HG02938 (cell line): ENCODE results near the gene TDRD12.
"Not testable (repeated sequence)": the region's sequence is repeated elsewhere in the genome, so short reads cannot be mapped to it uniquely, and the experiment has no call there.

ENCODE experiments used
- ATAC-seq: cut with Tn5 transposase; IDR thresholded peaks from one replicate; pipeline ENCODE4 v1.9.1; 2021; ENCODE audit warnings: mild to moderate bottlenecking, moderate library complexity; ENCODE audit not compliant: unreplicated experiment

The TDRD12 gene

GRCh38 chr19:32863841-32864240, 144.3 kb downstream of the TDRD12 start:
- ATAC-seq: no peak

- no peak for ATAC-seq
These were observed 144.9 kb downstream of the TDRD12 start for GRCh38 chr19:32864318-32865007.

- ATAC-seq: no peak
These were observed 145.8 kb downstream of the TDRD12 start for GRCh38 chr19:32865326-32865725.

- no peak for ATAC-seq
These were observed 146.5 kb downstream of the TDRD12 start for GRCh38 chr19:32866061-32866460.

- ATAC-seq: no peak
These were observed 147.1 kb downstream of the TDRD12 start for GRCh38 chr19:32866564-32867265.

- not testable (repeated sequence) for ATAC-seq
These were observed 147.9 kb downstream of the TDRD12 start for GRCh38 chr19:32867436-32867835.

- no peak for ATAC-seq
These were observed 148.8 kb downstream of the TDRD12 start for GRCh38 chr19:32868206-32868950.

- ATAC-seq: no peak
These were observed 149.9 kb downstream of the TDRD12 start, which contains the start of gene SLC7A9 for GRCh38 chr19:32869369-32869965. Gene SLC7A9, minus strand, starts transcription at chr19:32869767. Its CDS starts 1,233 bp downstream, at chr19:32868534.

- ATAC-seq: no peak
These were observed 150.5 kb downstream of the TDRD12 start for GRCh38 chr19:32869966-32870573.

GRCh38 chr19:32870981-32871451, 151.4 kb downstream of the TDRD12 start:
- ATAC-seq: no peak

GRCh38 chr19:32872391-32872790, 152.8 kb downstream of the TDRD12 start:
- ATAC-seq: no peak

GRCh38 chr19:32873247-32873959, 153.8 kb downstream of the TDRD12 start:
- no peak for ATAC-seq

- no peak for ATAC-seq
These were observed 155.0 kb downstream of the TDRD12 start for GRCh38 chr19:32874605-32875004.

GRCh38 chr19:32875428-32875827, 155.9 kb downstream of the TDRD12 start:
- no peak for ATAC-seq

GRCh38 chr19:32876236-32876918, 156.8 kb downstream of the TDRD12 start:
- ATAC-seq: no peak

- no peak for ATAC-seq
These were observed 157.3 kb downstream of the TDRD12 start for GRCh38 chr19:32876919-32877285.
